ENCODE measurements around the gene CCDC47.

Gene CCDC47

DNA sequence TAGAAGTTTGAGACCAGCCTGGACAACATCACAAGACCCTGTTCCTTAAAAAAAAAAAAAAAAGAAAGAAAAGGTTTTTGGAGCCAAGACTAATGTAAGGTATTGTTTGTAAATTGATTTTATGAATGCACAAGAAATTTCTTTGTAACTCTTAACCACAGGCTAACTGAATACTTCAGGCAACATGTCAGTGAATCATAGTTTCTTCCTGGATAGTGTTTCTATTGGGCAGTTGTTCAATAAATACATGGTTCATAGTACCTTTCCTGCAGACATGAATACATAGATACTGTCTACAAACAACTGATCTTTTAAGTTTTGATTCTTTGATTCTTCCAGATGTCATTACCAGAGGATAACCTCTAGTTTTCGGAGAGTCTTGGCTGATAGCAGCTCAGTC, 12.2 kb upstream of the CCDC47 start:
- DNase-seq (ENCODE audit: low read depth) = peak; percentile 77

DNA sequence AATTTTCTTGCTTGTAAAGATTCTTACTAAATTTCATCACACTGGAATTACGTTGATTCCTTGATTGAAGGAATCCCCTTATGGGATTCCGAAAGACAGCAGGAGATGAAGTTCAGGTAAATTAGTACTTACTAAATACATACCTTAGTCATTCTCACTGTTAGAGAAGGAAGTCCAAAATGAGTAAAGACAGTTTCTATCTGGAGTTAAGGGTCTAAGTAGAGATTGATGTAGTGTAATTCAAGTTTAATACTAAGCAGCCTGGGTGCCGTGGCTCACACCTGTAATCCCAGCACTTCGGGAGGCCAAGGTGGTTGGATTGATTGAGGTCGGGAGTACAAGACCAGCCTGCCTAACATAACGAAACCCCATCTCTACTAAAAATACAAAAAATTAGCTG, 10.1 kb upstream of the CCDC47 start:
- DNase-seq (ENCODE audit: low read depth) = no peak

DNA sequence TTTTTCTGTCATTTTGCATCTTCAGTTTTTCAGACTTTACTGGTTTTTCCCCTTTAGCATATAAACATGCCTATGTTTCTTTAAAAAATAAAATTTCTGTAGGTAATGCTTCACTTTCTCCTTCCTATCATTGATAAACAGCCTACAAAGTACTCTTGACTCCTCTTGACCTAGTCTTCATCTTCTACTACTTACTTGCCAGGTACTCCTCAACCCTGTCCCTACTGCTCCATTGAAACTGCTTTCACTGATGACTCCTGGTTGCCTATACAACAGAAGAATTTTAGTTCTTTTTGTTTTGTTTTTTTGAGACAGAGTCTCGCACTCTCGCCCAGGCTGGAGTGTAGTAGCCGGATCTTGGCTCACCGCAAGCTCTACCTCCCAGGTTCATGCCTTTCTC, 7.5 kb upstream of the CCDC47 start:
- DNase-seq (ENCODE audit: low read depth) = no peak

DNA sequence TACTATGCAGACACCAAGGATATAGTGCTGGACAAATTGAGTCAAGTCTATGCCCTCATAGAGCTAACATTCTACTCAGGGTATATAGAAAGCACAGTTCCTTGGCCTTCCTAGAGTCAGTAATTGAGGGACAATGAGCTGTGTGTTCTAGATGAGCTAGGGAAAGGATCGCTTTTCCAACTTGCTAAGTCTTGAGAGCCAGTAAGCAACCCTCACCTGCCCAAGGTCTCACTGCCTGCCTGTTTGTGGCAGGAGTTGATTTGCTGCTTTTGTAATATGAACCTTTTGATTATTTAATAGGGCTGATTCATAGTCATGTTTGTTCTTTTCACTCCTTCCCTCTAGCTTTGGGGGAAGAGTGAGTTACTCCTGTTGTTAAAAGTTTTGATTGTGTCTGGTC, 7.1 kb upstream of the CCDC47 start:
- DNase-seq (ENCODE audit: low read depth) = peak; percentile 51

DNA sequence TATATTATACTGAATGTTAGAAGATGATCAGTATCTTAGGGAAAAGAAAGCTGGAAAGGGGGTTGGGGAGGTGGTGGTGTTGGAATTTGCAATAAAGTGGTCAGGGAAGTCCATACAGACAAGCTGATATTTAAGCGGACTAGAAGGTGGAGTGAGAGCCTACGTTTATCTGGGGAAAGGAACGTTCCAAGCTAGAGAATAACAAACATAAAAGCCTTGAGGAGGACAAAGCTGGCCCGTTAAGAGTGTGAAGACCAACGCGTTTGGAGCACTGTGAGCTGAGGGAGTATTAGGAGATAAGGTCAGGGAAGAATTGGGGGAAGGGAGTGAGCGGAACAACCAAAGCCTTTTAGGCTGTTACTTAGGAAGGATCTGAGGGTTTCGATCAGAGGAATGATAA, 2.0 kb upstream of the CCDC47 start:
- peak; percentile 27 for DNase-seq (ENCODE audit: low read depth)

DNA sequence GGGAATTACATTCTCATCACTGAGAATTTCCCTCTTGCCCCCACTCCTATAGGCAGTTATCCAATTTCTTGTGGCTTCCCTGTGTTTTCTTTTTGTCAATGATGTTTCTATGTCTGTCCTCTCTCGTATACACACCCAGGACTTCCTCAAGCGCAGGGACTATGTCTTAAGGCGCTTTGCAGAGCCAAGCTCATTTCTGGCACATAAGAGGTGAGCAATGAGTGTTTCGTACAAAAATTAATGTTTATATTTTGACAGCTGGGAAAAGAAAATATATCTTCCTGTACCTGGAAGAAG, 1.5 kb upstream of the CCDC47 start:
- DNase-seq (ENCODE audit: low read depth) = peak; percentile 51

DNA sequence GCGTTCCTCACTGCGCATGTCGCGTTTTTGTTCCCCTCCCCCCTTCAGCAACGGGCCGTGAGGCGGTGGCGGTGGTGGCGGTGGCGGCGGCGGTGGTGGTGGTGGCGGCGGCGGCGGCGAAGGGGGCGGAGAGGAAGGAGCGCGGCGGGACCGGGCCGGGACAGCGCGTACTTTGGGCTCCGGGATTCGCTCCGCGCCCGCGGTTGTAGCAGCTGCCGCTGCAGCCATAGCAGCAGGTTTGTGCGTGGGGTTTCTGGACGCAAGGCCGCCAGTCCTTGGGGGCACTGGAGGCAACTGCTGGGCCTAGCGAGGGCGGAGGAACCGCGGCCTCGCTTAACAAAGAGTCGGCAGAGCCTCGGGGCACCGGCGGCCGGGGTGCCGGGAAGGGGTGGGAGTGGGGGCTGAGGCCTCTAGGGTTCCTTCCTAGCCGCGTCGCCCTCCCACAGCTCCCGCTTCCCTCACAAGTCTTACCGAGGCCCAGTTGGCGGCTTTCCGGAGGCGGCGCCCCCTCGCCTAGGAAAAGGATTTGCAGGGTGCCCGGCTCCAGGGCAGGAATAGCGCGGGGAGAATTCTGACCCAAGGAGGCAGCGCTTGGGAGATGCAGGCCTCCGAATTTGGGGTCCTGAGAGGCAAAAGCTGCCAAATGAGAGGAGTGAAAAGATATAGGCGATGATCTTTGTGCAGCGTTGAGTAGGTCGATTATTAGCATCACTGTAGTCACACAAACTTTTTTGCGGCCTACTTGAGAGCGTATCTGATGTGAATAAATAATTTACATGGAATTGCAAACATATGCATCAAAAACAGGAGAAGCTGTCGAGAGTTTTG, 958 bp upstream of the CCDC47 start, which contains the start of gene DDX42:
TSS of gene DDX42 (plus strand) at position 30 of the 828 bp plus-strand sequence. CDS start 12,880 bp downstream, outside the sequence.
- DNase-seq (ENCODE audit: low read depth) = peak; percentile 77

DNA sequence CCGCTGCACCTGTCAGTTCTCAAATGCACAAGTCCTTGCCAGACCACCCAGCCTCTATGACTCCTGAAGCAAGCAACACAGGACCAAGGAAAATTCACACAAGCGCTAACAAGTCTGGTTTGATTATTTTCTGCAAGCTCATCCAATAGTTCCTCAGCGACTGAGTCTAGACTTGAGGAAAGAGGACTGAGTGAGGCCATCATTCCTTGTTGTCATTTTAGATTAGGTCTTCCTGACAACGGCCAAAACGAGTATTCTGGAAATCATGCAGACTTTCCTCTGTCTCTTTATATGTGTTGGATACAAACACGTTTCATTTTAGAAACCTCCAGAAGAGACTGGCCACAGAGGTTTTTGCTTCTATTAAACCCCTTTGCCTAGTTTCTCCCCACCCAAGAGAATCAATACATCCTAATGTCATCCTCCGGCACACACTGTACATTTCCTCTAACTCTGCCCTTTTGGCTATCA, 561 bp downstream of the CCDC47 start:
- DNase-seq (ENCODE audit: low read depth) = peak; percentile 48

DNA sequence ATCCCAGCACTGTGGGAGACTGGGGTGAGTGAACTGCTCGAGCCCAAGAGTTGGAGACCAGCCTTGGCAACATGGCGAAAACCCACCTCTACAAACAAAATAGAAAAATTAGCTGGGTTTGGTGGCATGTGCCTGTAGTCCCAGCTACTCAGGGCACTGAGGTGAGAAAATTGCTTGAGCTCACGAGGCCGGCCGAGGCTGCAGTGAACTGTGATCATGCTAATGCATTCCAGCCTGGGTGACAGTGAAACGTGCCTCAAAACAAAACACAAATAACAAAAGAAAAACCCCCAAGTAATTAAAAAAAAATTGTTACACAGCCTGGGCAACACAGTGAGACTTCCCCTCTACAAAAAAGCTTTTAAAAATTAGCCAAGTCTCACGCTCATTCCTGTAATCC, 5.0 kb downstream of the CCDC47 start:
- DNase-seq (ENCODE audit: low read depth) = no peak

DNA sequence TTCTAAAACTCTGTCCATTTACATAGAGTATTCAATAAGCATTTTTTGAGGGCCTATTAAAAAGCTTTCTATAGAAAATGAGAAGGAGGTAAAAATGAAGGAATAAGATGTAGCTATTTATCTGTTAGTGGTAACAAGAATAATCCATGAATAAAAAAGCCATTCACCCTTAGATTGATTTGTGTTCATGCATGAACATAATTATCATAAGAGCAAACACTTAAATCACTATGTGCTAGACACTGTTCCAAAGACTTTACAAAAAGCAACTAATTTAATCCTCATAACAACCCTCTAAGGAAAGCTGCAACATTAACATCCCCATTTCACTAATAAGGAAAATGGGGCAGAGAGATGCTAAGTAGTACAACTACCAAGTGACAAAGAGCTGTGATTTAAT, 6.6 kb downstream of the CCDC47 start:
- no peak for DNase-seq (ENCODE audit: low read depth)

DNA sequence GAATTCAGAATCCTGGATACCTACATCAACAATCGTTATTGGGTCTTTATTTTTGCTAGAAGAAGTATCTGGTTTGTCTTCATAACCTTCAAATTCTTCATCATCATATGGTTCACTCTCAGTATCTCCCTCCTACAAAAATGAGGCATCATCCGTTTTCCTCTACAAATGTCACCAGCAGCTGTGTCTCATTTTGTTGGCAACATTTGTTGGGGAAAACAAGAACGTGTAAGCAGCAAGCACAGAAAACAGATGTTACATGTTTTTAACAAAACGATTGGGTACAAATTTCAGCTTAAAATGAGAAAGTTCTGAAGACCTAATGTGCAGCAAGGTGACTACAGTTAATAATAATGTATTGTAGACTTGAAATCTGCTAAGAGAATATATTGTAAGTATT, 8.7 kb downstream of the CCDC47 start:
- DNase-seq (ENCODE audit: low read depth) = no peak

DNA sequence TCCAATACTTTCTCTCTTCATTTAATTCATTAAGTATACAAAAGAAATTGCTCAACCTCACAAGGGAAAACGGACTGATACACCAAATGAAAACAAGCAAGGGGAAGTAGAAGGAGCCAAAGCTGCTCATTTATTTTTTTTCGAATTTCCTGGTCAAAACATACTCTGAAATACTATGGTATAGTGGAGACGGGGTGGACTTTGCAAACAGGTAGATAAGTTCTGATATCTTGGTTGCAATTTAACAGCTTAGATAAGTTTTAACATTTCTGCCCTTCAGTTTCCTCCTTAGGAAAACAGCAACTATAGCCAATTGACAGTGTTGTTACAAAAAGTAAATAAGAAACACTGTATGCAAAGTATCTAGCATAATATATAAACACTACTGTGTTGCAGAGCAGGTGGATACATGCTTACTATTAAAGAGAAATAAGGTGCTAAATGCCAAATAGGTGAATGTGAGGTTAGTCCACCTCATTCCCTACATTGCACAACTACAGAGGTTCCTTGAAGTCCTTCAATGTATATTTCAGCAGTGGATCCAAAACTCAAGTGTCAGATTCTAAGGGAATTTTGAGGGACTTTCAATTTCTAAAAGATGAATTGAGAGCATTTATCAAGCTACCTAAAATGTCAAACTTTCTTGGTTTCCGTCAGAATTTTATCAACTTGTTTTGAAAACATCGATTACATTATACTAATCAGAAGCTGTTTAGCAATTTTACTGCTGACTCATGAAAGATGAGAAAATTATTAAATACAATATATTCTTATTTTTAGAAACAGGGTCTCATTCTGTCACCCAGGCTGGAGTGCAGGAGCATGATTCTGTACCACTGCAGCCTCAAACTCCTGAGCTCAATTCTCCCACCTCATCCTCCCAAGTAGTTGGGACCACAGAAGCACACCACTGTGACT, 11.0 kb downstream of the CCDC47 start:
- no peak for DNase-seq (ENCODE audit: low read depth)

DNA sequence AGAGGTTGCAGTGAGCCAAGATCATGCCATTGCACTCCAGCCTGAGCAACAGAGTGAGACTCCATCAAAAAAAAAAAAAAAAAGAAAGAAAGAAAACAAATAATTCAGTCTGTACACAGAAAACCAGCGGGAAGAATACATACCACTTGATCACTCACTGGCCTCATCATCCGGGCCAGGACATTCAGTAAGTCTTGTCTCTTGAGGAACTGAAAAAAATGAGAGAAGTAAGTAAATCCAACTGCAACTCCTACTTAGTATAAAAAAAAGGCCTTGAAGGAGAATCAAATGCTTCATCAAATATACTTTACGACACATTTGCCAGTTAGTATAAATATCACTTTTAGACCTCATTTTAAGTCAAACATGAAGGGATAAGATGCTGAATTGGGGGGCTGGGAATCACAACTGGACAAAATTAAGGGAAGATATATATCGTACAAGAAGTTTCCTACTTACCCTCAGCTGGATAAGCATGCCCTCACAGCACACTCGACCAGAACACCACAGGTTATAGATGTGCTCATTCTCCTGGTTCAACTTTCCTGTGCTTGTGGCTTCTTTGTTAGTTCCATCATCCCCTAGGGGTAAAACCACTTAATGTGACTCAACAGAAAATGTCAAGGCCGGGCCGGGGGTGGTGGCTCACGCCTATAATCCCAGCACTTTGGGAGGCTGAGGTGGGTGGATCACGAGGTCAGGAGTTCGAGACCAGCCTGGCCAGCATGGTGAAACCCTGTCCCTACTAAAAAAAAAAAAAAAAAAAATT, 12.4 kb downstream of the CCDC47 start:
- peak; percentile 69 for DNase-seq (ENCODE audit: low read depth)

DNA sequence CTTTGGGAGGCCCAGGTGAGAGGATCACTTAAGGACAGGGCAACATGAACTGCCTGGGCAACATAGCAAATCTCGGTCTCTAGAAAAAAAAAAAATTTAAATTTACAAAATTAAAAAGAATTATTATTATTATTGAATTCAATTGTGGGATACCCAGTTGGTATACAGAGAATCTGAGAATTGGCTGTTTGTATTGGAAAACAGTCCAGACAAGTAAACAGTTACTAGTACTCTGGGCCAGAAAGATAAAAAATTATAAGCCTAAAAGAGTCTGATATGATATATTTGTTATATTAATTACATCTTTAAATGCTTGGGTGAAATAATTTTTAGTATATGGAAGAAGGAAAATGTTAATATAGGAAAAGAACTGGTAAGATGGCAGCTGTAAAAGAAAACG, 15.0 kb downstream of the CCDC47 start:
- no peak for DNase-seq (ENCODE audit: low read depth)

DNA sequence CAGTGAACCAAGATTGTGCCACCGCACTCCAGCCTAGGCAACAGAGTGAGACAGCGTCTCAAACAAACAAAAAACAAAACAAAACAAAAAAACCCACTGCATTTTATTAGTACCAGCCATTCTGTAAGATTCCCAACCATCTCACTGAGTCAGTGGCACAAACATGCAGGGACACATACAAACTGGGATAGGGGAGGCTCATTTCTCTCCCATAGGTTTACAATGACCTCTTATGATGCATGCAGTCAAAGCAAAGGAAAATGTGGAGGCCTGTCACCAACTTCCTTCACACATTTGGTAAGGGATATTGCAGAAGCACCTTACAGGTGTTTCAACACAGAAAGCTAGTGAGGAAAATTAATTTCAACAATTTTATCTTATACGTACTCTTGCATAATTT, 19.4 kb downstream of the CCDC47 start:
- no peak for DNase-seq (ENCODE audit: low read depth)

DNA sequence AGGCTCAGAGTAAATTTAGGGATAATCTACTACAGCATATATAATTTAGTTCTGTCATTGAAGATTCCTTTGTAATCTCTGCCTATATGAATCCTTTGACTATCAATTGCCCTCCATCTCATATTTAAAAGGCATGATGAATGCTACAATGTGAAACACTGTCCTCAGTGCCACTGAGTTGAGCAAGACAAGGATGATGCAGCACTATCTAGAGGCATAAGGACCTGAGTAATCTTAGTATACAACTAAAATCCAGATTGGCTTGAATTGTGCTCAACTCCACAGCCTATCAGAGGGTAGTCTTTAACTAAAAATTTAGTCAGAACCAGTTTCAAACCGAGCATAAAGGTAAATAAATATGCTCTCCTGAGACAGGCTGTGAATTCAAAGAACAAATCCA, 20.2 kb downstream of the CCDC47 start:
- no peak for DNase-seq (ENCODE audit: low read depth)

DNA sequence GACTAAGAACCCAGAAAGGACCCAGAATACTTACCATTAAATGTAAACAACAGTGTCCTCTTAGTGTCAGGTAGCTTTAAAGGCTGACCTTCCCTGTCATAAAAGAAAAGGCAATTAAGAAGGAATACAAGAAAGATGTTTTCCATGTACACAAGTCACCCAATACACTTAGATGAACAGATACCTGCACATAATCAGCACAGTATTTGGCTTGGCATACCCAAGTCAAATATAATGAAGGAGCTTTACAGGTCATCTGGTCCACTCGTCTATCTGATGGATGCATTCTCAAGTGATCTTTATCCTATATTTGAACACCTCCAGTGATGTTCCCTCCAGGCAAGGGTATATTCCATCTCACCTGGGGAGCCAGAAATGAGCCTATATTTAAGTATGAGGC, 20.7 kb downstream of the CCDC47 start:
- no peak for DNase-seq (ENCODE audit: low read depth)

DNA sequence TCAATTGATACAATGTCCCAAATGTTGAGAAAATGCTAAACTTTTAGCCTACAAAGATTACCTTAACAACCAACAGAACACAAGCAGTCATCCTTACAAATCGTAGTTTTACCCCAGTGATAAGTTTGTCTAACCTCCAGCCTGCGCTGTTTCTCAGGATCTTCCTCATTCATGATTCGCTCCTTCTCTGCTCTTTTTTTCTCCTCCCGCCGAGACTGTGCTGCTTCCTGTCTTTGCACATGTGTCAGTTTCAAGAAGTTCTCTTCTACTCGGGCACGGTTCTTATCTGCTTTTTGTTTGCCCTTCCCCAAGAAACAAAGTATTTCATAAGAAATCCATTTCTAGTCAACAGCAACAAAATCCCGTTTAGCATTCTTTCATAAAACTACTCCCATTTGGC, 21.6 kb downstream of the CCDC47 start:
- DNase-seq (ENCODE audit: low read depth) = no peak

DNA sequence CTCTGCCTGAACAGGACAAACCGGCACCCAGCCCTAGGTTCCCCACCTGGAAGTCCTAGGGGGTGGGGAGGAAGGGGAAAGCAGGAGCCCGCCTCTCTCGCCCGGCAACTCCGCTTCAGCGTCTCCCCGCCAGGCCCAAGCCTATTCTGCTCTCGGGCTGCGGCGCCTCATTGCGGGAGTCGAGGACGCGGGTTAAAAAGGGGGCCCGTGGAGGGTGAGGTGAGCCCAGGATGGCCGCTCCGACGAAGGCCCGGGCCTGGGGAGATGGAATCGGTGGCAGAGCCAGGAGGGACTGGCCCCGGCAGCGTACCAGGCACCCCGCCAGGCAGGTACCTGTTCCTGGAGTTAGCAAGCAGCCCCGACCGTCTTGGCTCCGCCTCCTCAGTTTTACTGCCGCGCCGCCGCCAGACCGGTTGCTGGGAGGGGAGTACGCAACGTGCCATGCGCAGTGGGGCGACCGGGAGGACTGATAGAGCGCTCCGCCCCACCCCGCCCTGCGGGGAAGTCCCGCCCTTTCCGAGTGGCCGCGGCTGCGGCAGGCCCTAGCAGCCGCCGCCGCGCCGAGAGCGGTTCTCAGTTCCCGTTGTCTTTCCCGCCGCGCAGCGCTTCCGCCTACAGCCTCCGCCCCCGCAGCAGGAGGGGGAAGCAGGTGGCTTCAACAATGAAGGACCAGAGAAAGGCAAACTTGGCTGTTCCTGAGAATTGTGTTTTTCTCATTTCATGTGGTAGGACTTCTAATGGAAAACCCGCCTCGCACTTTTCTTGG, 31.8 kb downstream of the CCDC47 start, which contains the start of gene STRADA:
TSS of gene STRADA (minus strand) at position 392 of the 766 bp plus-strand sequence. CDS start 13,430 bp downstream, outside the sequence.
- peak; percentile 99 for DNase-seq (ENCODE audit: low read depth)

DNA sequence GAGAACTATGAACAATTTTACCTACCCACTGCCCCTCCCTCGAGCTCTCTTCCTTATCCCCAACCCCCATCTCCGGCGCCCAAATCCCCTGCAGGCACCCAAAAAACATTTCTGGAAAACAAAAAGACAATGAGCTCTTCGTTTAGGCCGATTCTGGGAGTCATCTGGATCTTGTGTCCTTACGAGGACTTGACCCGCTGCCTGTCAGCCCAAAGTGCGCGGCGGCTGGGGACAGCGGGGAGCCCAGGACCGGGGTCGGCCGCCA, 32.3 kb downstream of the CCDC47 start:
- DNase-seq (ENCODE audit: low read depth) = no peak

DNA sequence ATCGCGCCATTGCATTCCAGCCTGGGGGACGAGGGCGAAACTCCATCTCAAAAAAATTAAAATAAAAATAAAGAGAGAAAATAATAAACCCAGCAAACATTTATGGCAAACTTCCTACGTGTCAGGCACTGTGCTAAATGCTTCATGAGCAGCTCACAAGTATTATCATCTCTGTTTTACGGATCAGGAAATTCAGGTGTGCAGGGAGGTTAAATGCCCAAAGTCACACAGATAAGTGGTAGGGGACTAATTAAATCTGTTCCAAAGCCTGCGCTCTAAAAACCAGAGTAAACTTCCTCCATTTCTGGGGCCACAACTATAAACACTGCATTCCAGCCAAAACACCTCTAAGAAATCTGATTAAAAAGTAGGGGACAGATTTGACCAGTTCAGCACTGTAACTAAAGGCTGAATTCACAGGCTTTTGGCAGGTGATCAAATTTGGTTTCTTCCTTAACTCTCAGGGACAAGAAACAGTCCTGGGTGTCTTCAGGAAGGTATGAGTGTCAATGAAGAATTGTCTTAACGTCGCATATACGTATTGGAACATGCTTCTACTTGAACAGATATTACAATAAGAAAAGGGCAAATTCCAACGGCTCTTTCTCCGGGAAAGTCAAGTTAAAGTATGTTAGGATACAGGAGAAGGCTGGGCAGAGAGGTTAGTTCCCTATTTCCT, 32.8 kb downstream of the CCDC47 start:
- DNase-seq (ENCODE audit: low read depth) = no peak
